Limb (tissue), 2 donors: Measurements from ENCODE around the gene CRTC2.
A peak's percentile ranks its signal among the peaks of the same experiment; 100 is the strongest.
"Not testable (repeated sequence)": the region's sequence is repeated elsewhere in the genome, so short reads cannot be mapped to it uniquely, and the experiment has no call there.

Experiments
- DNase-seq, 2 donors: peaks; one replicate each; pipeline ENCODE4 v3.0.0-alpha.2; 2016; ENCODE audit errors: extremely low spot score in 2 of 2

The CRTC2 gene

GRCh38 chr1:153929426-153929825 lies 29.0 kb downstream of the CRTC2 start:
- DNase-seq = no peak

- DNase-seq = no peak
Observed at GRCh38 chr1:153928791-153929341, 29.5 kb downstream of the CRTC2 start.

GRCh38 chr1:153928245-153928644 lies 30.2 kb downstream of the CRTC2 start:
- DNase-seq = no peak

- DNase-seq = no peak
Observed at GRCh38 chr1:153926405-153926804, 32.0 kb downstream of the CRTC2 start.

GRCh38 chr1:153922972-153923925 lies 35.2 kb downstream of the CRTC2 start, which contains the start of gene GATAD2B:
TSS of gene GATAD2B (minus strand) at chr1:153922972. CDS start at chr1:153828347, 94,625 bp downstream.
- DNase-seq = peak; percentile 98 to 99

GRCh38 chr1:153922076-153922971 lies 36.1 kb downstream of the CRTC2 start:
- DNase-seq = no peak

- no peak for DNase-seq
Observed at GRCh38 chr1:153921803-153922075, 36.7 kb downstream of the CRTC2 start.

- no peak for DNase-seq
Observed at GRCh38 chr1:153921080-153921802, 37.2 kb downstream of the CRTC2 start.

GRCh38 chr1:153919876-153920852 lies 38.2 kb downstream of the CRTC2 start:
- no peak for DNase-seq

GRCh38 chr1:153916297-153916696 lies 42.1 kb downstream of the CRTC2 start:
- no peak for DNase-seq

- no peak for DNase-seq
Observed at GRCh38 chr1:153912349-153912748, 46.1 kb downstream of the CRTC2 start.

GRCh38 chr1:153910560-153910959 lies 47.9 kb downstream of the CRTC2 start:
- DNase-seq = not testable (repeated sequence)

GRCh38 chr1:153908071-153908470 lies 50.3 kb downstream of the CRTC2 start:
- DNase-seq = no peak

GRCh38 chr1:153907134-153907533 lies 51.3 kb downstream of the CRTC2 start:
- DNase-seq = no peak

GRCh38 chr1:153906396-153906795 lies 52.0 kb downstream of the CRTC2 start:
- no peak for DNase-seq

GRCh38 chr1:153905908-153906307 lies 52.5 kb downstream of the CRTC2 start:
- DNase-seq = not testable (repeated sequence)

GRCh38 chr1:153903841-153904455 lies 54.5 kb downstream of the CRTC2 start:
- DNase-seq = no peak

- DNase-seq = no peak
Observed at GRCh38 chr1:153899509-153899908, 58.9 kb downstream of the CRTC2 start.
